Nephron (organoid): ENCODE data around the gene TMEM59.
"Not testable (repeated sequence)": the region's sequence is repeated elsewhere in the genome, so short reads cannot be mapped to it uniquely, and the experiment has no call there.

ENCODE experiments used
- H3K27ac Mint-ChIP-seq, 3 experiments: 2 replicates each; pipeline ENCODE4 v1.8.0; 2020; ENCODE audit warnings: mixed read lengths in 3 of 3, mild to moderate bottlenecking in 2 of 3, moderate library complexity in 1 of 3
- H3K27me3 Mint-ChIP-seq: 2 replicates; pipeline ENCODE4 v1.8.0; 2021; ENCODE audit warnings: low read depth, mild to moderate bottlenecking, moderate library complexity, mixed read lengths
- H3K36me3 Mint-ChIP-seq: 2 replicates; pipeline ENCODE4 v1.8.0; 2020; ENCODE audit warnings: low read depth, mixed read lengths
- H3K4me1 Mint-ChIP-seq: 2 replicates; pipeline ENCODE4 v1.8.0; 2020; ENCODE audit warnings: mixed read lengths
- H3K4me3 Mint-ChIP-seq, 3 experiments: 2 replicates each; pipeline ENCODE4 v1.8.0; 2020; ENCODE audit warnings: mild to moderate bottlenecking in 3 of 3, mixed read lengths in 3 of 3, moderate library complexity in 2 of 3
- H3K9me3 Mint-ChIP-seq: 2 replicates; pipeline ENCODE4 v1.8.0; 2020; ENCODE audit warnings: mixed read lengths
- TF ChIP-seq, protein P1 (sequence below), 3 experiments: fragments of 200-600 bp; sonication (generic); IDR thresholded peaks; one replicate each; pipeline ENCODE4 v1.5.0; 2021; ENCODE audit warnings: antibody characterized with exemption in 3 of 3; ENCODE audit not compliant: unreplicated experiment in 3 of 3

Gene TMEM59

DNA sequence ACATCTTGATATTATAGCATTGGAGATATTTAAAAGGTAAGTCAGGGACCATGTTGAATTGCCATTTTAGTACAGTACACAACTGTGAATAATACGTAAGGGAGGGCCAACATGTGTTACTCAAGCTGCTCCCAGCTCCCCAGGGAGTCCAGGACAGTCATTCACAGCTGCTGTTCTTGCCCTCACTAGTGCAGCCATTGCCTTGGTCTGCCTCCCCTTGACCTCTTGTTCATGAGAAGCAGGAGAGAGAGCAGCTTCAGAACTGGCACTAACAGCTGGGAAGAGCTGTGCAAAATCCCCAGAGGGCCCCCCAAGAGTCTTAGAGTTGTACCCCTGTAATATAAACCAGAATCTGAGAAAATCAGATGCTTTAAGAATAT is 16.8 kb upstream of the TMEM59 start:
- Mint-ChIP-seq H3K27ac (peak overlapping the region; percentile 46 to 65 (median 50)), H3K4me3 (no peak overlapping the region), H3K36me3 (peaks cover 16% of the 10 kb centered on the region), H3K4me1 (peaks cover 16% of the 10 kb centered on the region), H3K9me3 (no peaks in the 10 kb centered on the region), H3K27me3 (peaks cover 3% of the 10 kb centered on the region)
- TF ChIP-seq, protein P1, sequence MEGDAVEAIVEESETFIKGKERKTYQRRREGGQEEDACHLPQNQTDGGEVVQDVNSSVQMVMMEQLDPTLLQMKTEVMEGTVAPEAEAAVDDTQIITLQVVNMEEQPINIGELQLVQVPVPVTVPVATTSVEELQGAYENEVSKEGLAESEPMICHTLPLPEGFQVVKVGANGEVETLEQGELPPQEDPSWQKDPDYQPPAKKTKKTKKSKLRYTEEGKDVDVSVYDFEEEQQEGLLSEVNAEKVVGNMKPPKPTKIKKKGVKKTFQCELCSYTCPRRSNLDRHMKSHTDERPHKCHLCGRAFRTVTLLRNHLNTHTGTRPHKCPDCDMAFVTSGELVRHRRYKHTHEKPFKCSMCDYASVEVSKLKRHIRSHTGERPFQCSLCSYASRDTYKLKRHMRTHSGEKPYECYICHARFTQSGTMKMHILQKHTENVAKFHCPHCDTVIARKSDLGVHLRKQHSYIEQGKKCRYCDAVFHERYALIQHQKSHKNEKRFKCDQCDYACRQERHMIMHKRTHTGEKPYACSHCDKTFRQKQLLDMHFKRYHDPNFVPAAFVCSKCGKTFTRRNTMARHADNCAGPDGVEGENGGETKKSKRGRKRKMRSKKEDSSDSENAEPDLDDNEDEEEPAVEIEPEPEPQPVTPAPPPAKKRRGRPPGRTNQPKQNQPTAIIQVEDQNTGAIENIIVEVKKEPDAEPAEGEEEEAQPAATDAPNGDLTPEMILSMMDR (IDR thresholded peaks at IDR 0.05; ENCODE audit: unreplicated experiment in 3 of 3), result no peak

- Mint-ChIP-seq H3K27ac (no peak overlapping the region), H3K9me3 (no peaks in the 10 kb centered on the region)
These were observed 11.3 kb upstream of the TMEM59 start for GRCh38 chr1:54064299-54064698.

DNA sequence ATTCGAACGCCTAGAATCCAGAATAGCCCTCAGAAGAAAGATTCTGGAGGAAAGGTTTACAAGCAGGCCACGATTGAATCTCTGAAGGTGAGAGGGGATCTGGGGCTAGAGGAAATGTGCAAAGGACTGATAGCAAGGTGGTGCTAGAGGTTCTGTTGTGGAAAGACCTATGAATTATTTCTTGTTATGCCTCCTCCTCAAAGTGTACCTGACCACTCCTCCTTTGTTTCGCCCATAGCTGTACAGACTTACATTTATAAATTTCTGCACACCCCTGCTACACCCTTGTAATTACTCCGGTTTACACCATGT is 1.4 kb upstream of the TMEM59 start:
- Mint-ChIP-seq H3K27me3 (no peaks in the 10 kb centered on the region), H3K36me3 (peaks cover 5% of the 10 kb centered on the region), H3K4me1 (peaks cover 11% of the 10 kb centered on the region), H3K27ac (no peak overlapping the region), H3K4me3 (no peak overlapping the region), H3K9me3 (no peaks in the 10 kb centered on the region)
- TF ChIP-seq, protein P1 (IDR thresholded peaks at IDR 0.05; ENCODE audit: unreplicated experiment in 3 of 3), result no peak

More at GRCh38 chr1:54064299-54064698, 11.3 kb upstream of the TMEM59 start:
- Mint-ChIP-seq H3K4me3 (no peak overlapping the region), H3K27me3 (peaks cover 1% of the 10 kb centered on the region), H3K4me1 (no peaks in the 10 kb centered on the region), H3K36me3 (peaks cover 10% of the 10 kb centered on the region)
- TF ChIP-seq, protein P1 (IDR thresholded peaks at IDR 0.05; ENCODE audit: unreplicated experiment in 3 of 3), result no peak

DNA sequence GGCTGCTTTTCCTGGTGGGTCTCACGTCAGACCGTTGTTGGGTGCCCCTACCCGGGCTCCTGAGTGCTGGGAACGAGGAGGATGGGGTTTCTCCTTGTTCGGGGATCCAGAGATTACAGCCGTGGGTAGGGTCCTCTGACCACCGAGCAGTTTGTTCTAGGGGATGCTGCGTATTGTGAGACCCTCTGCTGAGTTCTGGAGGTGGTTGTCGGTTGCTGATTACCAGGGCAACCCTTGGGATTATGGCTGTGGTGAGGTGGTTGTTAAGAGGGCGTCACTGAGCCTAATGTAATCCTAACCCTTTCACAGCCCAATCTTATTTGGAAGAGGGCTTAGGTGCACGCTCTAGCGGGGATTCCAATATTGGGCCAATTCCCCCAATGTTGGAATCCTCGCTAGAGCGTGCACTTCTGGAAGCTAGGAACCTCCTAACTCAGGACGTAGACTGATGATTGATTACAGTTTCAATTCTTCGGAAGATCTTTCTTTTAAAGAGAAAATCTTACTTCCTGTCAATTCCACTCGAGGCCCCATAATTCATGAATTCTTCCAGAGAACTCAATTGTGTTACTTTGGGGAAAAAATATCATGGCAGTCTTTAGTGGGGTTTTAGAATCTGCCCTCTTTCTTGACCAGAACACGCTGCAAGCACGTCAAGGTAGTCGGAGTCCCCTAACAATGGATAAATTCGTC is 887 bp upstream of the TMEM59 start:
- Mint-ChIP-seq H3K27me3 (no peaks in the 10 kb centered on the region), H3K9me3 (no peaks in the 10 kb centered on the region), H3K36me3 (peaks cover 5% of the 10 kb centered on the region)

DNA sequence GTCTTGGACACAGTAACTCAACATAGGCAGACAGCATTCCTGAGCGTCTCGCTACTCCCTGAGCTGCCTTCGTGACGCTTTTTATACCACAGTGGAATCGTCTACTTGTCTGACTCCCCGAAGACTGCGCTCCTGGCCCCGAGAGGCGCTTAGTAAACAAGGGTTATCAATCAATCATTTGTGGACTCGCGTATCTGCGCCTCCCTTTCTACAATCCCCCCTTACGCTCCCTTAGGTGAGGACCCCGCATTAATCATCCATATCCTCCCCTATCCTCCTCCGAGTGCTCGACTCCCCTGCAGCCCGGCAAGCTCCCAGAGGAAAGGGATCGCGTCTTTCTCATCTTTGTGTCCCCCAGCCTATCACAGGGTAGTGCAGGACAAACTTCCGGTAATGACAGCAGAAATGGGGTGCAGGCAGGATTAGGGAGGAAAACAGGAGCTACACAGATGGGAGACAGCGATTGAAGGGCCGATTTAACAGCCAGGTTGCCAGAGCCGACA is 522 bp downstream of the TMEM59 start:
- Mint-ChIP-seq H3K4me1 (peaks cover 17% of the 10 kb centered on the region), H3K27me3 (no peaks in the 10 kb centered on the region), H3K36me3 (peaks cover 1% of the 10 kb centered on the region), H3K27ac (no peak overlapping the region), H3K4me3 (no peak overlapping the region), H3K9me3 (no peaks in the 10 kb centered on the region)
- TF ChIP-seq, protein P1 (IDR thresholded peaks at IDR 0.05; ENCODE audit: unreplicated experiment in 3 of 3), result no peak

More for the DNA sequence above, 887 bp upstream of the TMEM59 start:
- H3K4me1 Mint-ChIP-seq, result peaks cover 11% of the 10 kb centered on the region
- H3K27ac Mint-ChIP-seq, result no peak overlapping the region
- TF ChIP-seq, protein P1 (IDR thresholded peaks at IDR 0.05; ENCODE audit: unreplicated experiment in 3 of 3), result no peak
- H3K4me3 Mint-ChIP-seq, result no peak overlapping the region

GRCh38 chr1:54051933-54052430 is 1.0 kb downstream of the TMEM59 start:
- TF ChIP-seq, protein P1 (IDR thresholded peaks at IDR 0.05; ENCODE audit: unreplicated experiment in 3 of 3), result no peak
- Mint-ChIP-seq H3K27me3 (no peaks in the 10 kb centered on the region), H3K4me3 (no peak overlapping the region), H3K9me3 (no peaks in the 10 kb centered on the region), H3K36me3 (no peaks in the 10 kb centered on the region), H3K27ac (no peak overlapping the region), H3K4me1 (peaks cover 22% of the 10 kb centered on the region)

- not testable (repeated sequence) for H3K9me3 Mint-ChIP-seq, H3K27me3 Mint-ChIP-seq, H3K36me3 Mint-ChIP-seq, H3K27ac Mint-ChIP-seq
- peak overlapping the region in 2 of 3 experiments; percentile 28 to 32 for H3K4me3 Mint-ChIP-seq
- H3K4me1 Mint-ChIP-seq, result peaks cover 21% of the 10 kb centered on the region
These were observed 2.6 kb downstream of the TMEM59 start for GRCh38 chr1:54050435-54050834.
